Lower leg skin (tissue), 3 donors: Measurements from ENCODE around the gene TRIM63.

Source experiments
- CTCF ChIP-seq, 3 donors: fragments of 450-650 bp; IDR thresholded peaks; one replicate each; pipeline ENCODE4 v1.5.1; 2016; ENCODE audit warnings: antibody characterized with exemption in 3 of 3, mild to moderate bottlenecking in 3 of 3, moderate library complexity in 2 of 3
- POLR2A ChIP-seq, 2 donors: fragments of 450-650 bp; IDR thresholded peaks; one replicate each; pipeline ENCODE4 v1.6.1; 2016 to 2017; ENCODE audit warnings: antibody characterized with exemption in 2 of 2, mild to moderate bottlenecking in 1 of 2, moderate library complexity in 1 of 2

DNA sequence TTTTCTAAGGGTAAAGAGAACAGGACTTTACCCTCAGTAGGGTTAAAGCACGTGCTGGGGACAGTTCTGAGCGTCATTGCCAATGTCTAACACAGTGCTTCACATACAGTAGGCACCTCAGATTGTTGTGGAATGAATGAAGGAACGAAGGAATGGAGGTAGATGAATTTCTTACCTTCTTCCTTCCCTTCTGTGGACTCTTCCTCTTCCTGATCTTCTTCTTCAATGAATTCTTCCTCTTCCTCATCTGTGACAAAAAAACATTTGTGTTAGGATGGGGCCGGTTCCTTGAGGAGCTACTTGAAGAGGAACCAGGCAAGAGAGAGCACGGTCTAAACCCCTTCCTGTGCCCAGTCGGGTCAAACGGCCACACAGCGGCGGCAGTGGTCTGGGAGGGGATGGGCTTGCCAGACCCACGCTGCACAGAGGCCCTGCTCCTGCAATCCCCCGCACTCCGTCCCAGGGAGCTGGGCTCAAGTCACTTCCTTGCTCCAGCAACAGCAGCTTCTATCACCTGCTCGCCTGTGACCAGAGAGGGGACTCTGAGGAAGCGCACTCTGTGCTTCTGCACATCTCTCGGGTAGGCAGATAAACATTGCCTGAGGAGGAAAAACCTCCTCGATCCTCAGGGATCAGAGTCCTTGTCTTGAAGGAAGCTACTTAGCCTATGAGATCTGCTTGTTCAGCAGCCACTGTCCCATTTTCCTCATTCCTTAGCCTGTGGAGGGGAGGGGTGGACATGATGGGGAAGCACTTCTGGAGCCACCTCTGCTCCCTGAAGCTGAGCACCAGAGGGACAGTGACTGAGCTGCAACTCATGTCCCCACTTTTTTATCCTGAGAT is 13.5 kb downstream of the TRIM63 start:
- TF ChIP-seq CTCF (IDR thresholded peaks at IDR 0.05) (no peak), POLR2A (IDR thresholded peaks at IDR 0.05) (no peak)
